ENCODE results near the gene ELMO1.

DNA sequence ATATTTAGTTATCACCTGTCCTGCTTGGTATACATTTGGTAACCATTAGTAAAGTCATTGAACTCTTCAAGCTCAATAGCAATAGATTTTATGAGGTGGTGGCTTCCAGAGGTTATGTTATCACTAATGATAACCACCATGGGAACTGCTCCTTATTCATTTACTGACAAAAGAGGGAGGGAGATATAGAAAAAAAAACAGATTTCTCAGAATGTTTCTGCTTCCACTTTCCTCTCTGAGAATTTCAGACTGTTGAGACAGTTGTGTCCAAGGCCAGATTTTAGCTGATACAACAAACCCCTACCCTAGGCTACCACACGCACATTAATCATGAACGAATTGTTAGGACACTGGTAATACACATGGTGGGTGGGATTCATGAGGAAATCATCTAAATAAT, 570.4 kb downstream of the ELMO1 start:
- no peak for TF ChIP-seq EZH2 (IDR thresholded peaks at IDR 0.05; ENCODE audit: borderline replicate concordance)
- TF ChIP-seq, protein P1, sequence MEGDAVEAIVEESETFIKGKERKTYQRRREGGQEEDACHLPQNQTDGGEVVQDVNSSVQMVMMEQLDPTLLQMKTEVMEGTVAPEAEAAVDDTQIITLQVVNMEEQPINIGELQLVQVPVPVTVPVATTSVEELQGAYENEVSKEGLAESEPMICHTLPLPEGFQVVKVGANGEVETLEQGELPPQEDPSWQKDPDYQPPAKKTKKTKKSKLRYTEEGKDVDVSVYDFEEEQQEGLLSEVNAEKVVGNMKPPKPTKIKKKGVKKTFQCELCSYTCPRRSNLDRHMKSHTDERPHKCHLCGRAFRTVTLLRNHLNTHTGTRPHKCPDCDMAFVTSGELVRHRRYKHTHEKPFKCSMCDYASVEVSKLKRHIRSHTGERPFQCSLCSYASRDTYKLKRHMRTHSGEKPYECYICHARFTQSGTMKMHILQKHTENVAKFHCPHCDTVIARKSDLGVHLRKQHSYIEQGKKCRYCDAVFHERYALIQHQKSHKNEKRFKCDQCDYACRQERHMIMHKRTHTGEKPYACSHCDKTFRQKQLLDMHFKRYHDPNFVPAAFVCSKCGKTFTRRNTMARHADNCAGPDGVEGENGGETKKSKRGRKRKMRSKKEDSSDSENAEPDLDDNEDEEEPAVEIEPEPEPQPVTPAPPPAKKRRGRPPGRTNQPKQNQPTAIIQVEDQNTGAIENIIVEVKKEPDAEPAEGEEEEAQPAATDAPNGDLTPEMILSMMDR (IDR thresholded peaks at IDR 0.05; ENCODE audit: poor library complexity) = no peak

Measured in hepatocyte (in vitro differentiated cells).